HG02588 (cell line): ENCODE measurements around the gene TUNAR.

Experiments
- ATAC-seq: cut with Tn5 transposase; IDR thresholded peaks from one replicate; pipeline ENCODE4 v1.9.1; 2021; ENCODE audit warnings: mild to moderate bottlenecking, moderate library complexity; ENCODE audit not compliant: unreplicated experiment

TUNAR gene

GRCh38 chr14:95871531-95871930, 5.1 kb upstream of the TUNAR start:
- ATAC-seq = no peak

- no peak for ATAC-seq
Observed at GRCh38 chr14:95872777-95873176, 3.9 kb upstream of the TUNAR start.

- no peak for ATAC-seq
Observed at GRCh38 chr14:95875831-95876760, 536 bp upstream of the TUNAR start.

GRCh38 chr14:95877633-95878032, 1.0 kb downstream of the TUNAR start:
- no peak for ATAC-seq

- ATAC-seq = no peak
Observed at GRCh38 chr14:95884377-95884776, 7.7 kb downstream of the TUNAR start.

GRCh38 chr14:95885278-95885677, 8.6 kb downstream of the TUNAR start:
- ATAC-seq = no peak

- ATAC-seq = no peak
Observed at GRCh38 chr14:95885866-95886265, 9.2 kb downstream of the TUNAR start.

GRCh38 chr14:95886366-95887056, 9.9 kb downstream of the TUNAR start:
- ATAC-seq = no peak

- ATAC-seq = no peak
Observed at GRCh38 chr14:95887351-95887750, 10.7 kb downstream of the TUNAR start.

- no peak for ATAC-seq
Observed at GRCh38 chr14:95889236-95889979, 12.8 kb downstream of the TUNAR start.

- no peak for ATAC-seq
Observed at GRCh38 chr14:95891742-95892141, 15.1 kb downstream of the TUNAR start.

- ATAC-seq = no peak
Observed at GRCh38 chr14:95892142-95892541, 15.5 kb downstream of the TUNAR start.

GRCh38 chr14:95895720-95896119, 19.1 kb downstream of the TUNAR start:
- no peak for ATAC-seq

- ATAC-seq = no peak
Observed at GRCh38 chr14:95896498-95897135, 20.0 kb downstream of the TUNAR start.

- no peak for ATAC-seq
Observed at GRCh38 chr14:95897280-95897679, 20.6 kb downstream of the TUNAR start.

- no peak for ATAC-seq
Observed at GRCh38 chr14:95901054-95901453, 24.4 kb downstream of the TUNAR start.

GRCh38 chr14:95902273-95902826, 25.7 kb downstream of the TUNAR start:
- no peak for ATAC-seq

GRCh38 chr14:95903165-95903564, 26.5 kb downstream of the TUNAR start:
- no peak for ATAC-seq

- ATAC-seq = no peak
Observed at GRCh38 chr14:95903616-95904107, 27.0 kb downstream of the TUNAR start.

GRCh38 chr14:95906591-95906990, 30.0 kb downstream of the TUNAR start:
- no peak for ATAC-seq
